ENCODE results near the gene TPST1. TPM values are rescaled to one million over a fixed set of nuclear protein-coding genes. Genes with fewer than 3 reads are reported as not detected.

Gene TPST1
- polyA plus RNA-seq, 1 of the 3 experiments (the other 2 are of a cell fraction) = 36.4 TPM

- Histone ChIP-seq H3F3A (replicated peaks; ENCODE audit: insufficient read depth) (no peaks in the 10 kb centered on the region), H3K9me3 (no peaks in the 10 kb centered on the region), H3K27ac (ENCODE audit: low read depth in 2 of 2, low read length in 1 of 2) (no peak overlapping the region), H4K20me1 (ENCODE audit: insufficient read depth) (no peaks in the 10 kb centered on the region), H3K9me2 (no peaks in the 10 kb centered on the region), H2AFZ (ENCODE audit: low read depth) (no peak overlapping the region), H3K4me2 (no peak overlapping the region), H3K36me3 (replicated peaks in 1 of 2; ENCODE audit: control insufficient read depth in 1 of 2, insufficient read depth in 2 of 2, low read length in 1 of 2) (no peaks in the 10 kb centered on the region), H3K4me1 (ENCODE audit: control insufficient read depth in 1 of 2, insufficient read depth in 2 of 2, low read depth in 1 of 2, low read length in 1 of 2) (no peaks in the 10 kb centered on the region), H3K9ac (no peak overlapping the region), H3K79me2 (ENCODE audit: insufficient read depth) (no peaks in the 10 kb centered on the region), H3K27me3 (ENCODE audit: insufficient read depth) (no peaks in the 10 kb centered on the region), H3K4me3 (ENCODE audit: low read depth in 2 of 2, low read length in 1 of 2) (no peak overlapping the region)
- no peak for DNase-seq
- ChIA-PET CTCF (interaction anchor here (1.9 kb wide), 1 partner anchor 11 kb away, joined by 4 read pairs; no protein-coding TSS in a partner anchor), POLR2A (no interaction called here)
- TF ChIP-seq TAF1 (IDR thresholded peaks at IDR 0.05; ENCODE audit: borderline replicate concordance, low read depth, low read length) = no peak
- TF ChIP-seq POLR2AphosphoS5 (IDR thresholded peaks at IDR 0.05; ENCODE audit: low read depth, low read length) = no peak
- no peak for TF ChIP-seq PBX3 (IDR thresholded peaks at IDR 0.05)
- TF ChIP-seq ZBTB33 (IDR thresholded peaks at IDR 0.05; ENCODE audit: borderline replicate concordance, low read depth) = no peak
- no peak for TF ChIP-seq REST (IDR thresholded peaks at IDR 0.05; ENCODE audit: low read depth, low read length)
- TF ChIP-seq EP300 (IDR thresholded peaks at IDR 0.05; ENCODE audit: borderline replicate concordance in 1 of 2, low read depth in 1 of 2, low read length in 1 of 2) = no peak
- TF ChIP-seq RFX5 (IDR thresholded peaks at IDR 0.05; ENCODE audit: low read length) = no peak
- TF ChIP-seq CTCF (IDR thresholded peaks at IDR 0.05) = no peak
- no peak for TF ChIP-seq JUND (IDR thresholded peaks at IDR 0.05)
- TF ChIP-seq RCOR1 (IDR thresholded peaks at IDR 0.05; ENCODE audit: low read length) = no peak
- no peak for TF ChIP-seq ELF1 (IDR thresholded peaks at IDR 0.05)
- TF ChIP-seq FOXM1 (IDR thresholded peaks at IDR 0.05; ENCODE audit: low read depth) = no peak
- TF ChIP-seq TCF12 (IDR thresholded peaks at IDR 0.05) = no peak
Measured at GRCh38 chr7:66181329-66181728, 23.8 kb upstream of the TPST1 start.

Data from SK-N-SH (cell line).